Stimulated activated naive CD8-positive, alpha-beta T cell treated with anti-CD3 and anti-CD28 coated beads, Interleukin-15, Interleukin-2, amounts not matched to agents 100 U/mL and 50 U/mL, for 24 hours (primary cell): ENCODE results near the gene LBHD1.
"Not testable (repeated sequence)": the region's sequence is repeated elsewhere in the genome, so short reads cannot be mapped to it uniquely, and the experiment has no call there.

Experiments
- ATAC-seq: fragments of 150-1000 bp; cut with Tn5 transposase; one replicate; pipeline ENCODE4 v1.10.0; 2021
- DNase-seq: peaks from one replicate; pipeline ENCODE4 v3.0.0; 2021

The LBHD1 gene

GRCh38 chr11:62694455-62695167 lies 22.5 kb upstream of the LBHD1 start:
- peak; percentile 80 for ATAC-seq
- DNase-seq = peak; percentile 82

GRCh38 chr11:62693624-62694023 lies 21.6 kb upstream of the LBHD1 start:
- ATAC-seq, DNase-seq: not testable (repeated sequence)

DNA sequence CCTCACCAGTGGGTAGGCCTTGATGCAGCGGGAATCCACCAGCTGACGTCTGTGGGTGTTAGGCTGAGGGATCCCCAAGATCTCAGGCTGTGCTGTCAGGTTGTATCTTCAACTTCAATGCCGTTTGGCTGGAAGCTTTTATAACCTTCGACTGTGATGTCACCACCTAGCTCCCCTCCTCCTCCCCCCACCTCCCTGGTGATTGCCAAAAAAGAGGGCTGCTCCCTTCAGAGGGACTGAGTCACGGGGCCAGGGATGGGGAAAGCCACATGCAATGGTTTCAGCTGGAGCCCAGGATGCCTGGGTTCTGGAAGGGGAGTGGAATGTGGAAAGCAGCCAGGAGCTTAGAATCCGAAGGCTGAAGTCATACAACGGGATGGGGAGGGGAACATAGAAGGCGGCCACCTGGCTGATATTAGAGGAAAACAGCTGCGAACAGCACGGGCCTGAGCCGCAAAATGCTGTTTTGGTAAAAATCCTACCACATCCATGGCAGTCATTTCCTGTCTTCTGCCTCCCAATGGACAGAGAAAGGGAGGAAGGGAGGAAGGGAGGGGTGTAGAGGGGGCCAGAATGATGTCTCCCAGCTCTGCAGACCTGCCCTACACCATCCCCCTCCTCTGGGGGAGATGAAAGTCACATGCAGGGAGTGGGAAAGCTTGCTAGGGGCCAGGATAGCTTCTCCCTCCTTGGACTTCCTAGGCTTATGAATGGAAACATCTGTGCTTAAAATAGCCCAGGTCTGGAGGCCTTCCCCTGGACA lies 17.5 kb upstream of the LBHD1 start, which contains the start of gene LRRN4CL:
TSS of gene LRRN4CL (minus strand) at position 110 of the 763 bp plus-strand sequence. CDS start 1,022 bp downstream, outside the sequence.
- ATAC-seq = no peak
- DNase-seq = no peak

GRCh38 chr11:62688491-62688890 lies 16.4 kb upstream of the LBHD1 start:
- ATAC-seq (no peak), DNase-seq (no peak)

GRCh38 chr11:62687508-62688396 lies 15.7 kb upstream of the LBHD1 start:
- ATAC-seq (peak; percentile 20), DNase-seq (no peak)

- DNase-seq (no peak), ATAC-seq (no peak)
Measured at GRCh38 chr11:62682518-62682917, 10.5 kb upstream of the LBHD1 start.

- ATAC-seq (peak; percentile 85), DNase-seq (no peak)
Measured at GRCh38 chr11:62680825-62681240, 8.8 kb upstream of the LBHD1 start.

DNA sequence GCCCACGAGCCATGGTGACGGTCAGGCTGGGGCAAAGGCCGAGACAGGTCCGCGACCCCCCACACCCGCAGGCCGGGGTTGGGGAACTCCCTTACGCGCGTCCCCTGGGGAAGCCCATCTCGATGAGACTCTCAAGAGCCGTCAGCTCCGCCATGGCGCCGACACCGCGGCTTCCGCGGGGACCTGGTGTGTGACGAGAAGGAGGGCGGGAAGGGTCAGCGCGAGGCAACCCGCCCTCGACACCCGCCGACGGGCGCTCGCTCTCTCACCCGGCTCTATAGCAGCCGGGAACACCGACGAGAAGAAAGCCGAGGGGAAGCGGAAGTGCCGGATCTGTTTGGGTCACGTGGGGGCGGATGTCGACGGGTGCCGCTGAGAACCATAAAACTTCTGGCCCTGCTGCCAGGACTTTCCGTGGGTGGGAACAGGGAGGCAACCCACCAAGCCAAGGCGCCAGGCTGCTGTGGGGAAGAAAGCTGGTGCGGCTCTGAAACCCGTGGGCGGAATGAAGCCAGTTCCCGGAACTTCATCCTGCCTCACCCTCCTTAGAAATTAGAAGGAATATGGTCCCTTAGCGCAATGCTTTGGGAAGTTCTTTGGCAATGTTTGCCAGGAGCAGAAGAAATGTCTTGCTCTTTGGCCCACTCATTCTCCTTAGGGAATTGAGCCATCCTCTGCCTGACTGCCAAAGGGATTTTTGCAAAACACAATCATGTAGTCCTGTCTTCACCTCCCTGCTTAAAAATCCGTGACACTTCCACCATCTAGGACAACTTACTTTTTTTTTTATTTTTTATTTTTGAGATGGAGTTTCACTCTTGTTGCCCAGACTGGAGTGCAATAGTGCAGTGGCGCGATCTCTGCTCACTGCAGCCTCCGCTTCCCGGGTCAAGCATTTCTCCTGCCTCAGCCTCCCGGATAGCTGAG lies 7.0 kb upstream of the LBHD1 start, which contains the start of gene UBXN1:
TSS of gene UBXN1 (minus strand) at position 304 of the 927 bp plus-strand sequence. CDS start at position 154, 150 bp downstream.
- ATAC-seq (peak; percentile 87), DNase-seq (peak; percentile 89)

DNA sequence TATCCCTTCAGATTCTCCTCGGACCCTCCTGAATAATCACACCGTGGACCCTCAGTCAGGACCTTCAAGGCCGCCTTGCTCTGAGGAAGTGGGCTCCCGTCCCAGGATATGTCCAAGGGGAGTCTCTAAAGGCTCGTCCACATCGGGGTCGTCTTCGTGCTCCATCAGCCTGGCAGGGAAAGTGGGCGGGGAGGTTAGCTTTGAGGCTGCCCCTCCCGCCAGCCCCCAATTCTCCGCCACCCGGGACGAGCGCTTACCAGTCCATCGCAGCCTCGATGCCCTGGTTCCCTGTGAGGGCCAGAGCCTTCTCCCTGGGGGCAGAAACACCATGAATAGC lies 6.3 kb upstream of the LBHD1 start:
- DNase-seq = no peak
- no peak for ATAC-seq

GRCh38 chr11:62677714-62678113 lies 5.6 kb upstream of the LBHD1 start:
- DNase-seq = no peak
- no peak for ATAC-seq

- DNase-seq (no peak), ATAC-seq (no peak)
Measured at GRCh38 chr11:62677156-62677555, 5.1 kb upstream of the LBHD1 start.

DNA sequence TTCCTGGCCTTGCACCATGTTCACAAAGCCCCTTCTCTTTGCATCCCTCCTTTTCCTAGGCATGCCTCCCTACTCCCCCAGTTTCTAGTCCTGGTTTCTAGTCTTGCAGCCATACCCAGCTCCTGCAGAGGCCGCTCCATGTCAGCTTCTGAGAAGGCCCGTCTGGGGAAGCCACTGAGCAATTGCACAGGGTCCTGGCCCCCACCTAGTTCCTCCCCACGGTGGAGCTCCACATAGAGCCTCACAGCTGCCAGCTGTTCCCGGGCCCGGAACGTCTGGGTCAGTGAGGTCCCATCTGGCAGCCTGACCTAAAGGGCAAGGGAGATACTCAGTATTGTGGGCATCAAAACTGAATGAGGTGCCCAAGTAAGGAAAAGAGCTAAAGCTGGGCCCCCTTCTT lies 4.6 kb upstream of the LBHD1 start:
- no peak for DNase-seq
- ATAC-seq = no peak

DNA sequence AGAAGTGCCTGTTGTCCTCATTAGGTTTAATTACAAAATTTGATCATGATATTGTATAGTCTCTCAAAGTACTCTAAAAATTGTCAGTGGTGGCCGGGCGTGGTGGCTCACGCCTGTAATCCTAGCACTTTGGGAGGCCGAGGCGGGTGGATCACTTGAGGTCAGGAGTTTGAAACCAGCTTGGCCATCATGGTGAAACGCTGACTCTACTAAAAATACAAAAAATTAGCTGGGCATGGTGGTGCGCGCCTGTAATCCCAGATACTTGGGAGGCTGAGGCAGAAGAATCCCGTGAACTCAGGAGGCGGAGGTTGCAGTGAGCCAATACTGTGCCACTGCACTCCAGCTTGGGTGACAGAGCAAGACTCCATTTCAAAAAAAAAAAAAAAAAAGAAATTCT lies 3.3 kb upstream of the LBHD1 start:
- not testable (repeated sequence) for DNase-seq, ATAC-seq

- ATAC-seq (no peak), DNase-seq (no peak)
Measured at GRCh38 chr11:62673196-62673525, 1.1 kb upstream of the LBHD1 start.

DNA sequence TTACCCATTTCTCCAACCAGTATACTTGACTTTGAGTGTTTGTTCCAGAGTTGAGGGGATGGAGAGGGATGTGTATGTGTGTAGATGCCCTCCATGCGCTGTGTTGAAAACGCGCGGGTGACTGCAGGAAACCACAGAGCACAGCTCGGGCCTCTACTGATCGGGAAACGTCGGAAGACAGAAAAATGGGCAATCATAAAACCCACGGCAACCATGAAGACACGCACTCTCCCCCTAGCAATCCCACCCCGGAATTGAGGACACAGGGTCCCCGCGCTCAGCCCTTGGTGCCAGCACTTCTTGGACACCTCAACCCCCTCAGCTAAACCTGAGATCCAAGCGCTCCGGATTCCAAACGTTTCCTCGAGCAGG lies 845 bp downstream of the LBHD1 start:
- DNase-seq (no peak), ATAC-seq (no peak)

DNA sequence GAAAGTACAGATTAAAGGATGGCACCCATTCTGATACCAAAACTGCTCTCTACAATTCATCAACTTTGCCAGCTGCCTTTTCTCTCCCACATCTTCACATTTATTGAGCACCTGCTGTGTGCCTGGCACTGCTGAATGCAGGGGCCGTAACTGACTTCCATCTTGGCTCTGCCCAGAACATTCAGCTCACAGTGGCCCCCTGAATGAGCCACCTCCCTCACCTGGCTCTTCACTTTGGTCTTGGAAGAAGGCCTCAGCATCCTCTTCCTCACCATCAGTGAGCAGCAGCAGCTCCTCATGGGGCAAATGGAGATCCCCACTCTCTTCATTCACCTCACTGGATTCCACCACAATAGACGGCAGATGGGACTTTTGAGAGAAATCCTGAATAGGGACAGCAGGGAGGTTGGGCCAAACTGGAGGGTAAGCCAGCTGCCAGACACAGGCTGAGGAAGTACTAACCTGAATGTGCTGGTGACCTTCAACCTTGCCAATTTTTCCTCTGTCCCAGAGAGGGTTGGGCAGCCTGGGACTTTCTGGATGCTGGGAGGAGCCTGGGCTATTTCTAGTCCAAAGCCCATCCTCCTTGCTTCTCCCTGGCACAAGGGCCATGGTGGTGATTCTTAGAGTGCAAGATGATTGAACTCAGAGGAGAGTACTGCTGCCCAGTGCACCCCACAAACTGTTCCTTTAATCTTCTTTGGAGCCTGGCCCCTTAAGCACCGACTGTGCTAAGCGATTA lies 2.5 kb downstream of the LBHD1 start:
- no peak for ATAC-seq
- no peak for DNase-seq

GRCh38 chr11:62667460-62667859 lies 4.6 kb downstream of the LBHD1 start:
- DNase-seq (no peak), ATAC-seq (no peak)

- no peak for DNase-seq
- ATAC-seq = no peak
Measured at GRCh38 chr11:62666259-62666926, 5.7 kb downstream of the LBHD1 start.

DNA sequence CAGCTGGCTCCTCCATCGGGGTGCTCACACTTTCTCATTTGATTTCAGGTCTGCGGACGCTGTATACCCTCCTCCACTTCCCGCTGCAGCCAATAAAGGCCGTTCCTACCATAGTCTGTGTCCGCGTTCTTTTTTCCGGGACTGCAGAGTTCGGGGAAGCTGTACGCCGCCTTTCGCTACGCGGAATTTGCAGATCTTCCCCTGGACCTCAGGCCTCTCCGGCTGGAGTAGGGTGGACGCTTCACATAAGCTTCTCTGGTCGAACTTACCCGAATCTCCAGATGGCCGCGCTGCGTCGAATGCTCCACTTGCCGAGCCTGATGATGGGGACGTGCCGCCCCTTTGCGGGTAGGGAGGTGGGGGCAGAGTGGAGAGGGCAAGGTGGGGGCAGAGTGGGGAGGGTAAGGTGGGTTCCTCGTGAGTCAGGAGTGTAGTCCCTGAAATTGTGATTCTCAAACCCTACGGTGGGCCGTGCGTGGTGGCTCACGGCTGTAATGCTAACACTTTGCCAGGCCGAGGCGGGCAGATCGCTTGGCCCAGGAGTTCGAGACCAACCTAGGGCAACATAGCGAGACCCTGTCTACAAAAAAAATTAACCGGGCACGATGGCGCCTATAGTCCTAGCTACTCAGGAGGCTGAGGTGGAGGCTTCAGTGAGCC lies 6.3 kb downstream of the LBHD1 start:
- peak; percentile 21 for ATAC-seq
- peak; percentile 74 for DNase-seq
